ENCODE data around the gene HSD17B14.
"Not testable (repeated sequence)": the region's sequence is repeated elsewhere in the genome, so short reads cannot be mapped to it uniquely, and the experiment has no call there.

Gene HSD17B14

DNA sequence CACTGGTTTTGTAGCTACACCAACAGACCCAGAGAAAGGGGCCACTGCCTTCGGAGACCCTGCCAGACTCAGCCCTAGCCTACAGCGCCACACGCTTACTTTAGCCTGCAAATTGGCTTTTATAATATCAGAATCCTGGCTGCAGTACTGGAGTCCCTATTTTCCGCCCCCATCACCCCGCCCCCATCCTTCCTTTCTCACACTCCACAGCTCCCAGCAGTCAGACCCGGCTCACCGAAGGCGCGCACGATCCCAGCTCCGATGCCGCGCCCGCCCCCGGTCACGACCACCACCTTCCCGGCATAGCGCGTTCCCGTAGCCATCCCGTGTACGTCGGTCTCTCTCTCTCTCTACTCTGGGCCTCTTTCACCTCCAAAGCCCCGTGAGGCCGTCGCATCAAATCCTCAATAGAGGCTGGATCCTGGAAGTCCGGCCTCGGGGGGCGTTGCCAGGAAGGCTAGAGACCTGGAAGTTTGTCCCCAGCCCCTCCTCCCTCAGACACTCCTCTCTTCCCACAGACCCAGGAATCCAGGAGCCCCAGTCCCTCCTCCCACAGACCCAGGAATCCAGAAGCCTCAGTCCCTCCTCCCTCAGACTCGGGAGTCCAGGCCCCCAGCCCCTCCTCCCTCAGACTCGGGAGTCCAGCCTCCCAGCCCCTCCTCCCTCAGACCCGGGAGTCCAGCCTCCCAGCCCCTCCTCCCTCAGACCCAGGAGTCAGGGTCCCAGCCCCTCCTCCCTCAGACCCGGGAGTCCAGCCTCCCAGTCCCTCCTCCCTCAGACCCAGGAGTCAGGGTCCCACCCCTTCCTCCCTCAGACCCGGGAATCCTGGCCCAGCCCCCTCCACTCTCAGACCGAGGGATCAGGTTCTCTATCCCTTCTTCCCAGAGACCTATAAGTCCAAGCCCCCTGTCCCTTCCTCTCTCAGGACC, at the start of gene HSD17B14:
Gene HSD17B14 (minus strand): TSS at position 403 of the 929 bp plus-strand sequence. CDS start 80 bp downstream, at position 323.
- DNase-seq = no peak

- DNase-seq = no peak
These were observed 47.4 kb upstream of the HSD17B14 start for GRCh38 chr19:48883726-48884125.

DNA sequence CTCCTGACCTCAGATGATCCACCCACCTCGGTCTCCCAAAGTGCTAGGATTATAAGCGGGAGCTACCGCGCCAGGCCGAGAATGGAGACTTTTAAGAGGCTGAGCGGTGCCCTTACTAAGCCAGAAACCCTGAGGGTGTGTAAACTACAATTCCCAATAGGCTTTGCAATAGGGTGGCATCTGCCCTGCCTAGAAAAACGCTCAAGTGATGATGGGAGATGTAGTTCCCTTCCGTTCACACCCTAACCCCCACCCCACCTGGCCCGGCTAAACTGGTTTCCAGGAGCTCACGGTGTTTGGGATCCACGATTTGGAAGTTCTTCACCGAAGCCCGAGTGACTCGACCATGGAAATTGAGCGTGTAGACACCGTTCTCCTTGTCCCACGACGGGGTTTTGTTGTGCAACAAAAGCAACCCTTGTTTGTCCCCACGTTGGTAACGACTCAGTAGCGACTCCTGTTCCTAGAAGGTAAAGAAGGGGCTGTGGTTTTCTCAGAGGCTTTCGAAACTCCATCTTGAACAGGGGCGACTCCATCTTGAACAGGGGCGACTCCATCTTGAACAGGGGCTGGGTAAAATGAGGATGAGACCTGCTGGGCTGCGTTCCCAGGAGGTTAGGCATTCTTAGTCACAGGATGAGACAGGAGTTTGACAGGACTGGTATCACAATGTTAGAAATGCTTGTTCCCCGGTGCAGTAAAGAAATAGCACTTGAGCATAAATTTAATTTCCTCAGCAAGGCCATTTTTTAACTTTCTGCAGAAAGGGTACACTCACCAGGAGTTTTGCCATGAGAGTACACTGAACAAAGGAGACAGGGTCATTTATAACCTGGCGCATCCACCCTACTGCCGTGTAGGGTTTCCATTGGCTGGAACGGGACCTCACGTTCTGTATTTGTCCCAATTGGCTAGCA, 45.7 kb upstream of the HSD17B14 start:
- no peak for DNase-seq

DNA sequence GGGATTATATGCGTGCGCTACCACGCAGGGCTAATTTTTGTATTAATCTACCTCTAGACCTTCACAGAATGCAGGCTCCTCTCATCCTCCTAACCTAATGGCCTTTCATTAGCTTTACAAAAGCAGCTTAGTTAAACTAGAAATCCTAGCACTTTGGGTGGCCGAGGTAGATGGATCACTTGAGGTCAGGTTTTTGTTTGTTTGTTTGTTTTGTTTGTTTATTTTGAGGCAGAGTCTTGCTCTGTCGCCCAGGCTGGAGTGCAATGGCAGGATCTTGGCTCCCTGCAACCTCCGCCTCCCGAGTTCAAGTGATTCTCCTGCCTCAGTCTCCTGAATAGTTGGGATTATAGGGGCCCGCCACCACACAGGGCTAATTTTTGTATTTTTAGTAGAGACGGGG, 43.4 kb upstream of the HSD17B14 start:
- not testable (repeated sequence) for DNase-seq

DNA sequence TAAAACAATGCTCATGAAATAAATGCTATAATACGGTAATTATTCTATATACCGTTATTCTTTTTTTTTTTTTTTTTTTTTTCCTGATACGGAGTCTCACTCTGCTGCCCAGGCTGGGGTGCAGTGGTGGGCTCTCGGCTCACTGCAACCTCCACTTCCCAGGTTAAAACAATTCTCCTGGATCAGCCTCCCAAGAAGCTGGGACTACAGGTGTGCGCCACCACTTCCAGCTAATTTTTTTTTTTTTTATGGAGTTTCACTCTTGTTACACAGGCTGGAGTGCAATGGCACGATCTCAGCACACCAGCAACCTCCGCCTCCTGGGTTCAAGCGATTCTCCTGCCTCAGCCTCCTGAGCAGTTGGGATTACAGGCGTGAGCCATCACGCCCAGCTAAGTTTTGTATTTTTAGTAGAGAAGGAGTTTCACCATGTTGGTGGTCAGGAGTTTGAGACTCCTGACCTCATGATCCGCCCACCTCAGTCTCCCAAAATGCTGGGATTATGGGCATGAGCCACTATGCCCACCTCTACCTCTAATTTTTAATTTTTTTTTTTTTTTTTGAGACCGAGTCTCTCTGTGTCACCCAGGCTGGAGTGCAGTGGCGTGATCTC, 42.8 kb upstream of the HSD17B14 start:
- DNase-seq = no peak

DNA sequence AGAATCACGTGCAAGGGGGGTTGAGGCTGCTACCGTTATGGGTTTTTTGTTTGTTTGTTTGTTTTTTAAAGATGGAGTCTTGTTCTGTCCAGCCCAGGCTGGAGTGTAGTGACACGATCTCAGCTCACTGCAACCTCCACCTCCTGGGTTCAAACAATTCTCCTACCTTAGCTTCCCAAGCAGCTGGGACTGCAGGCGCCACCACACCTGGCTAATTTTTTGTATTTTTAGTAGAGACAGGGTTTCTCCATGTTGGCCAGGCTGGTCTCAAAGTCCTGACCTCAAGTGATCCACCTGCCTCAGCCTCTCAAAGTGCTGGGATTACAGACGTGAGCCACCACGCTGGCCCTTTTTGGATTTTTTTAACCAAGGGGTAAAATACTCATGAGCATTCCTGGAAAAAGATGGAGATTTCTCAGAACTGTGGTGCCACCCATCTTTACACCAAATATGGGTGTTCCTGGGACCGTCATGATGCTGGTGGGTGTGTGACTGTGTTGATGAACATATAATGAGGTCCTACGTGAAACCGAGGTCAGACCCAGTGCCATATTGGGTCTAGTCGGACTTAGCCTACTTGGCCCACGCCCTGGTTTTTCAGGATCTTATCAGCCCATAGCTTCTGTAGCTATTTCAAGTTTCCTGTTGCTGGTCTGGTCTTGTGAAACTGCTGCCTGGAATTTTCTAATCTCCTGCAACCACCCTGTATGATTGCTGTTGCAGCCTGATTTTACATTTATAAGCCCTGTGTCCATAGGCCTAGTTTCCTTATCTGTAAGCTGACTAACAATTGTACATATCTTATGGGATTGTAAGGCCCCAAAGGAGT, 42.1 kb upstream of the HSD17B14 start:
- no peak for DNase-seq

- DNase-seq = no peak
These were observed 41.5 kb upstream of the HSD17B14 start for GRCh38 chr19:48877855-48878195.

DNA sequence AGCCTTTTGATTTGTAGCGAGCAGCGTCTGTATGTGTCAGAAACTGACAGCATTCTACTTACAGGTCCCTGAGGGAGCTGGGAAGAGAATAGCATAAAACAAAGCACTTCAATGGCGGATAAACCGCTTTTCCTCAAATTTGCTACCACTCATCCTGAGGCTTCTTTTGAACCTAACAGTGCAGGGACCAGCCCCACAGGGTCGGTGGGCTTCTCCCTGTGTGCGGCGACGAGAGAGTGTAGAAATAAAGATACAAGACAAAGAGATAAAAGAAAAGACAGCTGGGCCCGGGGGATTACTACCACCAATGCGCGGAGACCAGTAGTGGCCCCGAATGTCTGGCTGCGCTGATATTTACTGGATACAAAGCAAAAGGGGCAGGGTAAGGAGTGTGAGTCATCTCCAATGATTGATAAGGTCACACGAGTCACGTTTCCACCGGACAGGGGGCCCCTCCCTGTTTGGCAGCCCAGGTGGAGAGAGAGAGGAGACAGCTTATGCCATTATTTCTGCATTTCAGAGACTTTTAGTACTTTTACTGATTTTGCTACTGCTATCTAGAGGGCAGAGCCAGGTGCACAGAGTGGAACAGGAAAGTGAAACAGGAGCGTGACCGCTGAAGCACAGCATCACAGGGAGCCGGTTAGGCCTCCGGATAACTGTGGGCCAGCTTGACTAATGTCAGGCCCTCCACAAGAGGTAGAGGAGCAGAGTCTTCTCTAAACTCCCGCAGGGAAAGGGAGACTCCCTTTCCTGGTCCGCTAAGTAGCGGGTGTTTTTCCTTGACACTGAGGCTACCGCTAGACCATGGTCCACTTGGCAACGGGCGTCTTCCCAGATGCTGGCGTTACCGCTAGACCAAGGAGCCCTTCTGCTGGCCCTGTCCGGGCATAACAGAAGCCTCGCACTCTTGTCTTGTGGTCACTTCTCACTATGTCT, 40.0 kb upstream of the HSD17B14 start:
- DNase-seq = peak; percentile 74

GRCh38 chr19:48874303-48875135, 38.2 kb upstream of the HSD17B14 start:
- no peak for DNase-seq

DNA sequence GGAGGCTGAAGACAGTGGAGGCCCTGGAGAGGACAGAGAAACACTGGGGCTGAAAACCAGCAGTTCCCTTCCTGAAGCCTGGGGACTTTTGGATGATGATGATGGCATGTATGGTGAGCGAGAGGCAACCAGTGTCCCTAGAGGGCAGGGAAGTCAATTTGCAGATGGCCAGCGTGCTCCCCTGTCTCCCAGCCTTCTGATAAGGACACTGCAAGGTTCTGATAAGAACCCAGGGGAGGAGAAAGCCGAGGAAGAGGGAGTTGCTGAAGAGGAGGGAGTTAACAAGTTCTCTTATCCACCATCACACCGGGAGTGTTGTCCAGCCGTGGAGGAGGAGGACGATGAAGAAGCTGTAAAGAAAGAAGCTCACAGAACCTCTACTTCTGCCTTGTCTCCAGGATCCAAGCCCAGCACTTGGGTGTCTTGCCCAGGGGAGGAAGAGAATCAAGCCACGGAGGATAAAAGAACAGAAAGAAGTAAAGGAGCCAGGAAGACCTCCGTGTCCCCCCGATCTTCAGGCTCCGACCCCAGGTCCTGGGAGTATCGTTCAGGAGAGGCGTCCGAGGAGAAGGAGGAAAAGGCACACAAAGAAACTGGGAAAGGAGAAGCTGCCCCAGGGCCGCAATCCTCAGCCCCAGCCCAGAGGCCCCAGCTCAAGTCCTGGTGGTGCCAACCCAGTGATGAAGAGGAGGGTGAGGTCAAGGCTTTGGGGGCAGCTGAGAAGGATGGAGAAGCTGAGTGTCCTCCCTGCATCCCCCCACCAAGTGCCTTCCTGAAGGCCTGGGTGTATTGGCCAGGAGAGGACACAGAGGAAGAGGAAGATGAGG, 37.4 kb upstream of the HSD17B14 start:
- DNase-seq = no peak

GRCh38 chr19:48872884-48873475, 36.7 kb upstream of the HSD17B14 start:
- DNase-seq = peak; percentile 79

DNA sequence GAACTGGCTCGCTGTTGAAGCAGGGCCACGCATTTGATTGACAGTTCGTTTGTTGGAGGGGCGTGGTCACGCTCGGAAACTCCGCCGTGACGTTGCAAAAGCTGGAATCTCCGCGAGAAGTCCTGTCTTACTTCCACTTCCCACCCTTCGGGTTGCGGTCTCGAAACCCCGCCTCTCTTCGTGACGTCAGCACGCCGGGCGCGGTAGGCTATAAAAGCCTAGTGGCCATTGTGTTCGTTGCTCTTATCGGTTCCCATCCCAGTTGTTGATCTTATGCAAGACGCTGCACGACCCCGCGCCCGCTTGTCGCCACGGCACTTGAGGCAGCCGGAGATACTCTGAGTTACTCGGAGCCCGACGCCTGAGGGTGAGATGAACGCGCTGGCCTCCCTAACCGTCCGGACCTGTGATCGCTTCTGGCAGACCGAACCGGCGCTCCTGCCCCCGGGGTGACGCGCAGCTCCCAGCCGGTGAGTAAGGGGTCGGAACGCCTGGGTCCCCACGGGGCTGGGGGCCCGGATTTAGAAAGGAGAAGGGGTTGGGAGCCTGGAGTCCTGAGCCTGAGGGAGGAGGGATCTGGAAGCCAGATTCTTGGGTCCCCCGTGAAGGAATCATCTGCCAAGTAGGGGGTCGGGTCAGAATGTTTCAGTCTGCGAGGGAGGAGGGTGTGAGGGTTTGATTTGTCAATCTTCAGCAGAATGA, 36.0 kb upstream of the HSD17B14 start, which contains the start of gene PPP1R15A:
Gene PPP1R15A (plus strand): TSS at position 240 of the 702 bp plus-strand sequence. CDS start 813 bp downstream, outside the sequence.
- peak; percentile 97 for DNase-seq

DNA sequence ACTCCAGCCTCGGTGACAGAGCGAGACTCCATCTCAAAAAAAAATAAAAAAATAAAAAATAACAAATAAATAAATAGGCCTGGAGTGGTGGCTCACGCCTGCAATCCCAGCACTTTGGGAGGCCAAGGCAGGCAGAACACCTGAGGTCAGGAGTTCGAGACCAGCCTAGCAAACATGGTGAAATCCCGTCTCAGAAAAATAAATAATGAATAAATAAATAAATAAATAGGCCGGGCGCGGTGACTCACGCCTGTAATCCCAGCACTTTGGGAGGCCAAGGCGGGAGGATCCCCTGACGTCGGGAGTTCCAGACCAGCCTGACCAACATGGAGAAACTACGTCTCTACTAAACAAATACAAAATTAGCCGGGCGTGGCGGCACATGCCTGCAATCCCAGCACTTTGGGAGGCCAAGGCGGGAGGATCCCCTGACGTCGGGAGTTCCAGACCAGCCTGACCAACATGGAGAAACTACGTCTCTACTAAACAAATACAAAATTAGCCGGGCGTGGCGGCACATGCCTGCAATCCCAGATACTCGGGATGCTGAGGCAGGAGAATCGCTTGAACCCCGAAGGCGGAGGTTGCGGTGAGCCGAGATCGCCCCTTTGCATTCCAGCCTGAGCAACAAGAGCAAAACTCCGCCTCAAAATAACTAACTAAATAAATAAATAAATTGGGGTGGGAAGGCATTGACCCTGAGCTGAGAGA, 35.3 kb upstream of the HSD17B14 start:
- DNase-seq = not testable (repeated sequence)

DNA sequence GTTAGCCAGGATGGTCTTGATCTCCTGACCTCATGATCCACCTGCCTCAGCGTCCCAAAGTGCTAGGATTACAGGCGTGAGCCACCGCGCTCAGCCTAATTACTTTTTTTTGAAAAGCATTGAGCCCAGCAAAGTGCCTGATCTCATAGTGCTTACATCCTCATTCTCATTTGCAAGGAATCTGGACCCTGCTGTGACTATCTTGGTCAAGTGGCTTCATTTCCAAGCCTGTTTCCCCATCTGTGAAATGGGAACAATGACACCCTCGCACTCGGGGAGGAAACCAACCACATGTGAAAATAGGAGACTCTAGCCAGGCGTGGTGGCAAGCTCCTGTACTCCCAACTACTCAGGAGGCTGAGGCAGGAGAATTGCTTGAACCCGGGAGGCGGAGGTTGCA, 33.8 kb upstream of the HSD17B14 start:
- no peak for DNase-seq

- DNase-seq = no peak
These were observed 32.0 kb upstream of the HSD17B14 start, which contains the start of gene PLEKHA4 for GRCh38 chr19:48868114-48868886. Gene PLEKHA4 (minus strand): TSS chr19:48868617. CDS start chr19:48867620, 997 bp downstream.

DNA sequence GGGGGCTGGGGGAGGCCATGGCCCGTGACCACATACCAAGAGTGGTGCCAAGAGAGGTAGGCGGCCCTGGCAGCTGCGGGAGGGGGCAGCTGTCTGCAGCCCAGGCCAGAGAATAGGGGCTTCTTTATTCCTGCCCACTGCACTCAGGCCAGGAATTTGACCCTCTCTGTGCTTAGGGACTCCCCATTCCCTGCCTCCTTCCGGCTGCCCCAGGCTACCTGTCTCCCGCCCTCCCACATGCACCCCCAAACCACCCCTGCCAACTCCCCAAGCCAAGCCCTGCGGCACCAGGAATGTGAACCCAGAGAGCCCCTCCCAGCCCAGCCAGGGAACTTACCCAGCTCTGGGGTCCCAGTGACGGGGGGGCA, 31.4 kb upstream of the HSD17B14 start:
- no peak for DNase-seq

Measured in activated naive CD4-positive, alpha-beta T cell treated with anti-CD3 and anti-CD28 coated beads, Interleukin-2, amount 50 U/mL, for 16 hours (primary cell).